GM12878 (cell line): ENCODE measurements around the gene ERC1.

ENCODE experiments used
- ATF3 ChIP-seq: IDR thresholded peaks from 2 replicates; pipeline ENCODE4 v1.6.1; 2011; ENCODE audit warnings: low read depth, mild to moderate bottlenecking, low read length, moderate library complexity, borderline replicate concordance; ENCODE audit errors: extremely low read depth
- CHD4 ChIP-seq: fragments of 200-600 bp; sonication (generic); IDR thresholded peaks from 2 replicates; pipeline ENCODE4 v1.6.1; 2016; ENCODE audit warnings: mild to moderate bottlenecking
- EZH2 ChIP-seq: IDR thresholded peaks from 2 replicates; pipeline ENCODE4 v1.6.1; 2012; ENCODE audit warnings: low read depth, mild to moderate bottlenecking, control low read depth, inconsistent platforms, low read length, borderline replicate concordance; ENCODE audit not compliant: control insufficient read depth
- HCFC1 ChIP-seq: fragments of 150-350 bp; IDR thresholded peaks from 2 replicates; pipeline ENCODE4 v1.6.1; 2014; ENCODE audit warnings: low read length
- NBN ChIP-seq: fragments of 450-650 bp; IDR thresholded peaks from 2 replicates; pipeline ENCODE4 v1.6.1; 2016
- POLR2A ChIP-seq: IDR thresholded peaks from 2 replicates; pipeline ENCODE4 v1.6.1; 2011; ENCODE audit warnings: low read depth, mild to moderate bottlenecking, low read length
- POLR2AphosphoS5 ChIP-seq: IDR thresholded peaks from 2 replicates; pipeline ENCODE4 v1.6.1; 2011; ENCODE audit warnings: mild to moderate bottlenecking, low read length, inconsistent platforms
- RELA ChIP-seq: fragments of 450-650 bp; IDR thresholded peaks from 2 replicates; pipeline ENCODE4 v1.8.0; 2014; ENCODE audit warnings: borderline replicate concordance; ENCODE audit not compliant: partially characterized antibody
- TCF7 ChIP-seq: IDR thresholded peaks from 2 replicates; pipeline ENCODE4 v1.6.1; 2014; ENCODE audit warnings: antibody characterized with exemption, borderline replicate concordance
- ZNF24 ChIP-seq: fragments of 450-650 bp; IDR thresholded peaks from 2 replicates; pipeline ENCODE4 v1.6.1; 2017; ENCODE audit warnings: antibody characterized with exemption, mild to moderate bottlenecking
- TF ChIP-seq, protein P1 (sequence below), 3 experiments: IDR thresholded peaks in 2 of 3; conservative IDR thresholded peaks in 1 of 3; 2 replicates each; pipeline ENCODE4 v1.5.1; 2011; ENCODE audit warnings: low read depth in 3 of 3, low read length in 3 of 3, mild to moderate bottlenecking in 3 of 3, control low read depth in 2 of 3, moderate library complexity in 2 of 3, inconsistent platforms in 1 of 3, mixed read lengths in 1 of 3; ENCODE audit not compliant: control insufficient read depth in 2 of 3, insufficient read depth in 1 of 3; ENCODE audit errors: extremely low read depth in 1 of 3
- TF ChIP-seq, protein P2 (sequence below): IDR thresholded peaks from 2 replicates; pipeline ENCODE4 v1.6.1; 2011; ENCODE audit warnings: low read depth, low read length, improper control_type of control experiment, borderline replicate concordance

GRCh38 chr12:1401891-1402290, 410.9 kb downstream of the ERC1 start:
- no peak for TF ChIP-seq POLR2AphosphoS5
- TF ChIP-seq, protein P1, sequence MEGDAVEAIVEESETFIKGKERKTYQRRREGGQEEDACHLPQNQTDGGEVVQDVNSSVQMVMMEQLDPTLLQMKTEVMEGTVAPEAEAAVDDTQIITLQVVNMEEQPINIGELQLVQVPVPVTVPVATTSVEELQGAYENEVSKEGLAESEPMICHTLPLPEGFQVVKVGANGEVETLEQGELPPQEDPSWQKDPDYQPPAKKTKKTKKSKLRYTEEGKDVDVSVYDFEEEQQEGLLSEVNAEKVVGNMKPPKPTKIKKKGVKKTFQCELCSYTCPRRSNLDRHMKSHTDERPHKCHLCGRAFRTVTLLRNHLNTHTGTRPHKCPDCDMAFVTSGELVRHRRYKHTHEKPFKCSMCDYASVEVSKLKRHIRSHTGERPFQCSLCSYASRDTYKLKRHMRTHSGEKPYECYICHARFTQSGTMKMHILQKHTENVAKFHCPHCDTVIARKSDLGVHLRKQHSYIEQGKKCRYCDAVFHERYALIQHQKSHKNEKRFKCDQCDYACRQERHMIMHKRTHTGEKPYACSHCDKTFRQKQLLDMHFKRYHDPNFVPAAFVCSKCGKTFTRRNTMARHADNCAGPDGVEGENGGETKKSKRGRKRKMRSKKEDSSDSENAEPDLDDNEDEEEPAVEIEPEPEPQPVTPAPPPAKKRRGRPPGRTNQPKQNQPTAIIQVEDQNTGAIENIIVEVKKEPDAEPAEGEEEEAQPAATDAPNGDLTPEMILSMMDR (IDR thresholded peaks at IDR 0.05 in 2 of 3, conservative IDR thresholded peaks at IDR 0.05 in 1 of 3; ENCODE audit: control insufficient read depth in 2 of 3, extremely low read depth in 1 of 3, insufficient read depth in 1 of 3, low read depth in 3 of 3, low read length in 3 of 3) = no peak
- TF ChIP-seq, protein P2, sequence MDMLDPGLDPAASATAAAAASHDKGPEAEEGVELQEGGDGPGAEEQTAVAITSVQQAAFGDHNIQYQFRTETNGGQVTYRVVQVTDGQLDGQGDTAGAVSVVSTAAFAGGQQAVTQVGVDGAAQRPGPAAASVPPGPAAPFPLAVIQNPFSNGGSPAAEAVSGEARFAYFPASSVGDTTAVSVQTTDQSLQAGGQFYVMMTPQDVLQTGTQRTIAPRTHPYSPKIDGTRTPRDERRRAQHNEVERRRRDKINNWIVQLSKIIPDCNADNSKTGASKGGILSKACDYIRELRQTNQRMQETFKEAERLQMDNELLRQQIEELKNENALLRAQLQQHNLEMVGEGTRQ = no peak
- TF ChIP-seq TCF7 = no peak
- TF ChIP-seq ATF3 = no peak
- no peak for TF ChIP-seq CHD4
- no peak for TF ChIP-seq EZH2
- TF ChIP-seq POLR2A = no peak
- TF ChIP-seq HCFC1 = no peak
- TF ChIP-seq RELA = no peak
- no peak for TF ChIP-seq ZNF24
- no peak for TF ChIP-seq NBN
